GM23248 (cell line): ENCODE results near the gene FMOD.

Experiments
- EZH2 ChIP-seq: fragments of 200-600 bp; sonication (generic); IDR thresholded peaks from 2 replicates; pipeline ENCODE4 v1.6.1; 2018; ENCODE audit warnings: antibody characterized with exemption, mild to moderate bottlenecking; ENCODE audit not compliant: insufficient read depth, poor library complexity, severe bottlenecking
- EZH2phosphoT487 ChIP-seq: fragments of 200-600 bp; sonication (generic); IDR thresholded peaks from 2 replicates; pipeline ENCODE4 v1.6.1; 2018; ENCODE audit warnings: antibody characterized with exemption, moderate library complexity, mild to moderate bottlenecking, low read depth; ENCODE audit not compliant: insufficient read depth

GRCh38 chr1:203302894-203303293 is 48.0 kb downstream of the FMOD start:
- TF ChIP-seq EZH2phosphoT487 (no peak), EZH2 (no peak)
